ENCODE results near the gene ROBO1. TPM values are rescaled to one million over a fixed set of nuclear protein-coding genes. Genes with fewer than 3 reads are reported as not detected.

The ROBO1 gene
- total and polyA plus RNA-seq, 12 donors, result 6.4 to 144 (median 43.9) TPM

- Histone ChIP-seq H3K27me3 (no peaks in the 10 kb centered on the region), H3K36me3 (replicated peaks in 1 of 2) (no peaks in the 10 kb centered on the region), H3K4me1 (replicated peaks in 1 of 2) (peaks cover 0 to 7% of the 10 kb centered on the region in 2 donors), H3K27ac (no peak overlapping the region), H3K9me3 (replicated peaks in 1 of 3) (no peaks in the 10 kb centered on the region), H3K4me3 (no peak overlapping the region)
- DNase-seq, result no peak
- intact Hi-C loops (cut with DNase I), result no loop called here
- TF ChIP-seq POLR2A (IDR thresholded peaks at IDR 0.05), result no peak
- TF ChIP-seq CTCF (IDR thresholded peaks at IDR 0.05), result no peak
Observed at GRCh38 chr3:79009861-79010260, 757.9 kb downstream of the ROBO1 start.

- WGBS, 4 donors, result 78 to 87% (median 84%) methylated on average over 1 of the region's 1 CpG
- no peaks in the 10 kb centered on the region for H3K36me3 ChIP-seq (replicated peaks in 1 of 2)
- H3K27me3 ChIP-seq, result no peaks in the 10 kb centered on the region
- H3K9me3 ChIP-seq (replicated peaks in 1 of 3), result no peaks in the 10 kb centered on the region
- H3K27ac ChIP-seq, result no peak overlapping the region
- no peak overlapping the region for H3K4me3 ChIP-seq
- intact Hi-C loops (cut with DNase I), result no loop called here
- peaks cover 0 to 14% of the 10 kb centered on the region in 2 donors for H3K4me1 ChIP-seq (replicated peaks in 1 of 2)
- no peak for DNase-seq
- TF ChIP-seq POLR2A (IDR thresholded peaks at IDR 0.05) (no peak), CTCF (IDR thresholded peaks at IDR 0.05) (no peak)
Observed at GRCh38 chr3:79006077-79006476, 761.7 kb downstream of the ROBO1 start.

GRCh38 chr3:79005084-79005483 is 762.7 kb downstream of the ROBO1 start:
- no peaks in the 10 kb centered on the region for H3K36me3 ChIP-seq (replicated peaks in 1 of 2)
- H3K27ac ChIP-seq, result no peak overlapping the region
- H3K9me3 ChIP-seq (replicated peaks in 1 of 3), result no peaks in the 10 kb centered on the region
- H3K27me3 ChIP-seq, result no peaks in the 10 kb centered on the region
- TF ChIP-seq CTCF (IDR thresholded peaks at IDR 0.05) (no peak), POLR2A (IDR thresholded peaks at IDR 0.05) (no peak)
- peaks cover 0 to 14% of the 10 kb centered on the region in 2 donors for H3K4me1 ChIP-seq (replicated peaks in 1 of 2)
- no peak overlapping the region for H3K4me3 ChIP-seq
- intact Hi-C loops (cut with DNase I), result no loop called here
- WGBS, 4 donors, result 66 to 79% (median 72%) methylated on average over 6 of the region's 6 CpGs
- no peak for DNase-seq

- peaks cover 0 to 8% of the 10 kb centered on the region in 2 donors for H3K4me1 ChIP-seq (replicated peaks in 1 of 2)
- H3K4me3 ChIP-seq, result no peak overlapping the region
- WGBS, 4 donors, result 95 to 98% (median 97%) methylated on average over 1 of the region's 1 CpG
- intact Hi-C loops (cut with DNase I), result no loop called here
- TF ChIP-seq POLR2A (IDR thresholded peaks at IDR 0.05) (no peak), CTCF (IDR thresholded peaks at IDR 0.05) (peak in 1 of 6 experiments; percentile 11)
- DNase-seq, result no peak
- H3K9me3 ChIP-seq (replicated peaks in 1 of 3), result no peaks in the 10 kb centered on the region
- H3K27me3 ChIP-seq, result no peaks in the 10 kb centered on the region
- no peak overlapping the region for H3K27ac ChIP-seq
- no peaks in the 10 kb centered on the region for H3K36me3 ChIP-seq (replicated peaks in 1 of 2)
Observed at GRCh38 chr3:79003994-79004393, 763.8 kb downstream of the ROBO1 start.
